NCI-H2196 treated with DMSO at 0.1 percent for 48 hours (cell line): ENCODE measurements around the gene OOSP4B.
"Not testable (repeated sequence)": the region's sequence is repeated elsewhere in the genome, so short reads cannot be mapped to it uniquely, and the experiment has no call there.

Source experiments
- DNase-seq: peaks from one replicate; lab custom pipeline; 2025; ENCODE audit not compliant: unreplicated experiment; lab: John Stamatoyannopoulos, UW

The OOSP4B gene

GRCh38 chr11:60059521-60060240 is 42.7 kb downstream of the OOSP4B start:
- no peak for DNase-seq

DNA sequence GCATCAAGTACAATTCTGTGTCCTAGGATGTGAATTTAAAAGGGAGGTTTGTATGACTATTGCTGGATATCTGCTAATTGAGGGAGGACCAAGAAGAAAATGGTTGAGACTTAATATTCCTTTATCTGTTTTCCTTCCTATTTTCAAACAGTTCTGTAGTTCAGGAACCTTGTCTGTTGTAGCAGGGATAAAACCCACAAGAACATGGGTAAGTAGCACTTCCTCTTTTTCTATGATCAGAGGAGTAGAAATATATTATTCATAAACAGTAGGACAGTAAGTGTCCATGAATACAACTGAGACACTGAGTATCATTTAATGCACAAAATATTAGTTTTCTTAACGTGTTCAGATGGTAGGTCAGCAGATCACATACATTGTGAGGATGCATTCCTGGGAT is 47.1 kb downstream of the OOSP4B start:
- DNase-seq = no peak

GRCh38 chr11:60065801-60066200 is 48.8 kb downstream of the OOSP4B start:
- no peak for DNase-seq

- DNase-seq = no peak
Measured at GRCh38 chr11:60069450-60069849, 52.5 kb downstream of the OOSP4B start.

DNA sequence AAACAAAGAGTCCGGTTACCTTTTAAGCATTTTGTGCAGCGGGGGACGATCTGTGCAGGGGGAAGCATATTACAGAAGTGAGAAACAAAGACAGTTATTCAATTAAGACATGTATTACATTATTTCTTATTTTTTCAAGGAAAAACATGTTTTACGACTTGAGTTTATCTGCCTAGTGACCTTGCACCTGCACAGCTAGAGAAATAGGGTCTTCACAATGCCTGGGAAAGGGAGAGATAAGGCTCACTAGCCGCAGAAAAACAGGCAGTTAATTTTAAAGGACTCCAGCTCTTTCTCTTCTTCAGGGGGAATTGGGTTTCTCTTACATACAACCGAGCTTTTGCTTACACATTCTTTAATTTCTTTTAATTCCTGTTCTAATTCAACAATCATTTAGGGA is 54.7 kb downstream of the OOSP4B start:
- not testable (repeated sequence) for DNase-seq

GRCh38 chr11:60077216-60077817 is 60.3 kb downstream of the OOSP4B start:
- DNase-seq = no peak

GRCh38 chr11:60077981-60078380 is 61.0 kb downstream of the OOSP4B start:
- no peak for DNase-seq

DNA sequence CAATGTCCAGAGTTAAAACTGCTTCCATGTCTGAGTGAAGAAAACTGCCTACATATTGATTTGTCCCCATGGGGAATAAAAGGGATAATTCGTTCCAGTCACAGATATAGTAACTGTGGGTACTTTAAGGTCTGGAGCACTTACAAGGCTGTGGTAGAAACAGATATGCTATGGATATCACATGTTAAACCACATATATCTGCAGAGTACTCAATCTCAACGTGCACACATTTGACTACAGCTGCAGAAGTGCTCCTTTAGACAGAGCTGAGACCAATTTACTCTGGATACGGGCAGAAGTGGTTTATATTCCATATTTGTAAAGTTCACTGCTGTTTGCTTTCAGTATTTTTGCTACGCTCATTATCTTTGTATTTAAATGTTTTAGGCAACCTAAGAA is 61.8 kb downstream of the OOSP4B start:
- DNase-seq = no peak

DNA sequence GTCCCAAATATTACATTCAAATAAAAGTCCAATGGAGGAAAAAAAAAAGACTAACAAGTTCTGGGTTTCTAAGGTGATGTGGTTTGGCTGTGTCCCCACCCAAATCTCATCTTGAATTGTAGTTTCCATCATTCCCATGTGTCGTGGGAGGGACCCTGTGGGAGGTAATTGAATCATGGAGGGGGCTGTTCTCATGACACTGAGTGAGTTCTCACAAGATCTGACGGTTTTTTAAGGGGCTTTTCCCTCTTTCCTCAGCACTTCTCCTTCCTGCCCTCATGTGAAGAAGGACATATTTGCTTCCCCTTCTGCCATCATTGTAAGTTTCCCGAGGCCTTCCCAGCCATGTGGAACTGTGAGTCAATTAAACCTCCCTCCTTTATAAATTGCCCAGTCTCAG is 63.6 kb downstream of the OOSP4B start:
- no peak for DNase-seq
